Right lobe of liver (tissue), 4 donors: ENCODE data around the gene MCC.

Experiments
- POLR2A ChIP-seq: fragments of 450-650 bp; IDR thresholded peaks from one replicate; pipeline ENCODE4 v1.6.1; 2017; ENCODE audit warnings: antibody characterized with exemption, mild to moderate bottlenecking
- TF ChIP-seq, protein P1 (sequence below), 4 donors: fragments of 200-600 bp in 3 of 4; fragments of 450-650 bp in 1 of 4; IDR thresholded peaks; one replicate each; pipeline versions ENCODE4 v1.5.1 to v1.8.0; 2016 to 2022; ENCODE audit warnings: antibody characterized with exemption in 4 of 4, mild to moderate bottlenecking in 2 of 4
- donor health status: DM: no; HTN: no; CAD: no.
- donor health status: DM: no; HTN: no; CAD: no.
- donor health status: DM: no; HTN: yes; CAD: no.

- TF ChIP-seq, protein P1, sequence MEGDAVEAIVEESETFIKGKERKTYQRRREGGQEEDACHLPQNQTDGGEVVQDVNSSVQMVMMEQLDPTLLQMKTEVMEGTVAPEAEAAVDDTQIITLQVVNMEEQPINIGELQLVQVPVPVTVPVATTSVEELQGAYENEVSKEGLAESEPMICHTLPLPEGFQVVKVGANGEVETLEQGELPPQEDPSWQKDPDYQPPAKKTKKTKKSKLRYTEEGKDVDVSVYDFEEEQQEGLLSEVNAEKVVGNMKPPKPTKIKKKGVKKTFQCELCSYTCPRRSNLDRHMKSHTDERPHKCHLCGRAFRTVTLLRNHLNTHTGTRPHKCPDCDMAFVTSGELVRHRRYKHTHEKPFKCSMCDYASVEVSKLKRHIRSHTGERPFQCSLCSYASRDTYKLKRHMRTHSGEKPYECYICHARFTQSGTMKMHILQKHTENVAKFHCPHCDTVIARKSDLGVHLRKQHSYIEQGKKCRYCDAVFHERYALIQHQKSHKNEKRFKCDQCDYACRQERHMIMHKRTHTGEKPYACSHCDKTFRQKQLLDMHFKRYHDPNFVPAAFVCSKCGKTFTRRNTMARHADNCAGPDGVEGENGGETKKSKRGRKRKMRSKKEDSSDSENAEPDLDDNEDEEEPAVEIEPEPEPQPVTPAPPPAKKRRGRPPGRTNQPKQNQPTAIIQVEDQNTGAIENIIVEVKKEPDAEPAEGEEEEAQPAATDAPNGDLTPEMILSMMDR (IDR thresholded peaks at IDR 0.05), result no peak
- no peak for TF ChIP-seq POLR2A
Observed at GRCh38 chr5:113293975-113294310, 194.3 kb downstream of the MCC start.
